C4-2B (cell line): ENCODE data around the gene CPLX3.

ENCODE experiments used
- ZFX ChIP-seq: fragments of 450-650 bp; IDR thresholded peaks from 2 replicates; pipeline ENCODE4 v1.6.1; 2017
- TF ChIP-seq, protein P1 (sequence below): fragments of 450-650 bp; conservative IDR thresholded peaks from 2 replicates; pipeline ENCODE4 v1.5.1; 2017; ENCODE audit warnings: mild to moderate bottlenecking

DNA sequence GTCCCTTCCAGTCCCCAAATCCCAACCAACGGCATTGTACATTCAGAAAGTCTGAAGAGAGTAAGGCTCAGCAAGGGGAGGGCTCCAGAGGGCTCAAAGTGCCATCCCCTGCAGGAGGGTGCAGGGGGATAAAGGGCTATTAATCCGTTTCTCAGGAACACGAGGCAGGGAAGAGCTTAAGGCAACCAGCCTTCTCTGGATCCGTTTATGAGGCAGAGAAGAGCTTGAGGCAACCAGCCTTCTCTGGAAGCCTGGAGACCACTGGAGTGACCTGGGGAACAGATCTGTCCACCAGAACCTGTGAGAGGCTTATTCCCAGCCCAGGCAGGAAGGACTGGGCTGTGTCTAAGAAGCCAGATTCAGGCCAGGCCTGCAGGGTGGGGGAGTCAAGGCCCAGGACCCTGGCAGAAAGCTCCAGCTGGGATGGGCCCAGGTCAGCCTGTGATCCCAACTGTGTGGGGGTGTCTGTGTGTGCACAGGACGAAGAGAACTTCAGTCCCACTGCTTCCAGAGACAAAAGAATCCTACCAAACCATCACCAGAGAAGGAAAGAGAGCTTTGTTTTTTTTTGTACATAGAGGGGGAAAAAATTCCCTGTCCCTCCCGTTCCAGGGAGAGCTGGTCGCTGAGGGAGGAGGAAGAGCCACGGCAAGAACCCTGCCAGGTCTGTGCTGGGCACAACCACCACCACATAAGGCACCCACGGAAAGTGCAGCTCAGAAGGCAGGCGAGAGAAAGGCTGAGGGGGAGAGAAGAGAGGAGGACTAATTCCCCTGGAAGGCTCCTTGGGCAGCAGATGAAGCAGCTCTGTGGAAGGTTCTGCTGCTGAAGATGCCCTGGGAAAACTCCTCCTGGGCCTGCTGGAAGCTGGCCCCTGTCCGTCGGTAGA, 18.1 kb downstream of the CPLX3 start:
- TF ChIP-seq, protein P1, sequence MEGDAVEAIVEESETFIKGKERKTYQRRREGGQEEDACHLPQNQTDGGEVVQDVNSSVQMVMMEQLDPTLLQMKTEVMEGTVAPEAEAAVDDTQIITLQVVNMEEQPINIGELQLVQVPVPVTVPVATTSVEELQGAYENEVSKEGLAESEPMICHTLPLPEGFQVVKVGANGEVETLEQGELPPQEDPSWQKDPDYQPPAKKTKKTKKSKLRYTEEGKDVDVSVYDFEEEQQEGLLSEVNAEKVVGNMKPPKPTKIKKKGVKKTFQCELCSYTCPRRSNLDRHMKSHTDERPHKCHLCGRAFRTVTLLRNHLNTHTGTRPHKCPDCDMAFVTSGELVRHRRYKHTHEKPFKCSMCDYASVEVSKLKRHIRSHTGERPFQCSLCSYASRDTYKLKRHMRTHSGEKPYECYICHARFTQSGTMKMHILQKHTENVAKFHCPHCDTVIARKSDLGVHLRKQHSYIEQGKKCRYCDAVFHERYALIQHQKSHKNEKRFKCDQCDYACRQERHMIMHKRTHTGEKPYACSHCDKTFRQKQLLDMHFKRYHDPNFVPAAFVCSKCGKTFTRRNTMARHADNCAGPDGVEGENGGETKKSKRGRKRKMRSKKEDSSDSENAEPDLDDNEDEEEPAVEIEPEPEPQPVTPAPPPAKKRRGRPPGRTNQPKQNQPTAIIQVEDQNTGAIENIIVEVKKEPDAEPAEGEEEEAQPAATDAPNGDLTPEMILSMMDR: no peak
- TF ChIP-seq ZFX: no peak
